Effector CD4-positive, alpha-beta T cell (primary cell): Measurements from ENCODE around the gene TMEM175.

Source experiments
- DNase-seq: peaks from one replicate; pipeline ENCODE4 v3.0.0-alpha.2; 2020

TMEM175 gene

GRCh38 chr4:948101-948935 is 16.1 kb downstream of the TMEM175 start:
- no peak for DNase-seq

GRCh38 chr4:948936-949300 is 16.7 kb downstream of the TMEM175 start:
- no peak for DNase-seq

- no peak for DNase-seq
Observed at GRCh38 chr4:949656-950055, 17.4 kb downstream of the TMEM175 start.

- DNase-seq = no peak
Observed at GRCh38 chr4:950136-951020, 18.1 kb downstream of the TMEM175 start.

GRCh38 chr4:951186-951585 is 18.9 kb downstream of the TMEM175 start:
- DNase-seq = no peak

GRCh38 chr4:951594-952468 is 19.6 kb downstream of the TMEM175 start:
- no peak for DNase-seq

- no peak for DNase-seq
Observed at GRCh38 chr4:952881-953573, 20.8 kb downstream of the TMEM175 start.

GRCh38 chr4:953574-953915 is 21.3 kb downstream of the TMEM175 start:
- no peak for DNase-seq

GRCh38 chr4:954211-955020 is 22.2 kb downstream of the TMEM175 start:
- no peak for DNase-seq

GRCh38 chr4:955161-955921 is 23.1 kb downstream of the TMEM175 start:
- DNase-seq = no peak

GRCh38 chr4:955931-956381 is 23.7 kb downstream of the TMEM175 start:
- no peak for DNase-seq

GRCh38 chr4:956531-957230 is 24.4 kb downstream of the TMEM175 start:
- no peak for DNase-seq

- no peak for DNase-seq
Observed at GRCh38 chr4:957231-957580, 24.9 kb downstream of the TMEM175 start.

GRCh38 chr4:957581-958313 is 25.5 kb downstream of the TMEM175 start:
- DNase-seq = no peak

GRCh38 chr4:958314-958665 is 26.0 kb downstream of the TMEM175 start:
- no peak for DNase-seq

GRCh38 chr4:958696-959337 is 26.6 kb downstream of the TMEM175 start:
- no peak for DNase-seq

- DNase-seq = no peak
Observed at GRCh38 chr4:959338-960139, 27.3 kb downstream of the TMEM175 start.

GRCh38 chr4:960140-960635 is 27.9 kb downstream of the TMEM175 start:
- DNase-seq = no peak
